ENCODE measurements around the gene AFAP1.

AFAP1 gene

DNA sequence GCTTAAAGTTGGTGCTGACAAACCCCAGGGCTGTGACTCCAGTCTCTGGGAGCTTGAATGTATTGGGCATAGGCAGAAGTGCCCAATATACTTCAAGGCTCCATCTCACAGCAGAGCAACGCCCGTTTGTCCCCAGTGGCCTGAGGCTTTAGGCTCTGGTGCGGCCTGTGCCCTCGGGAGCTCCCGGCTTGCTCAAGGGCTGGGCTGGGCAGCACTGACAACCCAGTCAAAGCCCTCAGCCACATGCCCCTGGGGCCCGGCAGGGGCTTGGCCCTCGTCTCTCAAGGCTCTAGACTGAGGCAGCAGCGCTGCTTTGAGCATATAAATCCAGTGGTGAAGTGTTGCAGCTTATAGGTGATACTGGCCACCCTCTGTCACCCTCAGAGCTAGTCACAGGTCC is 203.7 kb downstream of the AFAP1 start:
- Histone ChIP-seq H3K36me3 (ENCODE audit: insufficient read depth, low read length) (no peaks in the 10 kb centered on the region), H3K9me2 (replicated peaks; ENCODE audit: low read depth, low read length) (no peaks in the 10 kb centered on the region), H3K9me3 (ENCODE audit: insufficient read depth, low read depth, low read length) (peaks cover 5% of the 10 kb centered on the region; the same call in 1 of the 2 replicates), H4K20me1 (ENCODE audit: insufficient read depth, low read length, poor library complexity, severe bottlenecking) (no peaks in the 10 kb centered on the region), H3K4me2 (ENCODE audit: low read depth, low read length, poor library complexity, severe bottlenecking) (no peak overlapping the region), H3K79me2 (ENCODE audit: insufficient read depth, low read length) (no peaks in the 10 kb centered on the region), H3K9ac (ENCODE audit: low read depth, low read length, poor library complexity, severe bottlenecking) (no peak overlapping the region), H3F3A (ENCODE audit: low read depth) (no peaks in the 10 kb centered on the region), H3K4me3 (ENCODE audit: low read length, poor library complexity, severe bottlenecking) (no peak overlapping the region), H3K27me3 (ENCODE audit: insufficient read depth, low read length, poor library complexity, severe bottlenecking) (no peaks in the 10 kb centered on the region), H2AFZ (ENCODE audit: low read length) (no peak overlapping the region), H3K4me1 (ENCODE audit: insufficient read depth, low read length, poor library complexity, severe bottlenecking) (no peaks in the 10 kb centered on the region)
- no peak for TF ChIP-seq EZH2phosphoT487 (IDR thresholded peaks at IDR 0.05; ENCODE audit: borderline replicate concordance)
- TF ChIP-seq, protein P1, sequence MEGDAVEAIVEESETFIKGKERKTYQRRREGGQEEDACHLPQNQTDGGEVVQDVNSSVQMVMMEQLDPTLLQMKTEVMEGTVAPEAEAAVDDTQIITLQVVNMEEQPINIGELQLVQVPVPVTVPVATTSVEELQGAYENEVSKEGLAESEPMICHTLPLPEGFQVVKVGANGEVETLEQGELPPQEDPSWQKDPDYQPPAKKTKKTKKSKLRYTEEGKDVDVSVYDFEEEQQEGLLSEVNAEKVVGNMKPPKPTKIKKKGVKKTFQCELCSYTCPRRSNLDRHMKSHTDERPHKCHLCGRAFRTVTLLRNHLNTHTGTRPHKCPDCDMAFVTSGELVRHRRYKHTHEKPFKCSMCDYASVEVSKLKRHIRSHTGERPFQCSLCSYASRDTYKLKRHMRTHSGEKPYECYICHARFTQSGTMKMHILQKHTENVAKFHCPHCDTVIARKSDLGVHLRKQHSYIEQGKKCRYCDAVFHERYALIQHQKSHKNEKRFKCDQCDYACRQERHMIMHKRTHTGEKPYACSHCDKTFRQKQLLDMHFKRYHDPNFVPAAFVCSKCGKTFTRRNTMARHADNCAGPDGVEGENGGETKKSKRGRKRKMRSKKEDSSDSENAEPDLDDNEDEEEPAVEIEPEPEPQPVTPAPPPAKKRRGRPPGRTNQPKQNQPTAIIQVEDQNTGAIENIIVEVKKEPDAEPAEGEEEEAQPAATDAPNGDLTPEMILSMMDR (conservative IDR thresholded peaks at IDR 0.05; ENCODE audit: low read length): no peak

DNA sequence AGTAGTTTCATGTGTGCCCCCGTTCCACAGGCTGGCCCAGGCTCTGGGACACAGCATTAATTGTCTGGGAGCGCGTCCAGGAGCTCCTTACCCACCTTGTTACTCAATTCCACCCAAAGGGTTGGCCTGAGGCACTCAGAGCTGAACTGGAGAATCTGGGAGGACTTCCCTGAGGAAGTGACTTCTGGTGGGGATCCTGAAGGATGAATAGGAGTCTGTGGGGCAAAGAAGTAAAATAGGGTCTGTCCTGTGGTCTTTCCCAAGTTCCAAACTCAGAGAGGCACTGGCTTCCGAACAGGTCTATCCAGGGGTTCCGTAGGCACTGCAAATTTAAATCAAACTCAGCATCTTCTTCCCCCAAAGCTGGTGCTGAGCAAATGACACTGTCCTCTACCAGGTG is 204.3 kb downstream of the AFAP1 start:
- Histone ChIP-seq H3K27me3 (ENCODE audit: insufficient read depth, low read length, poor library complexity, severe bottlenecking) (no peaks in the 10 kb centered on the region), H4K20me1 (ENCODE audit: insufficient read depth, low read length, poor library complexity, severe bottlenecking) (no peaks in the 10 kb centered on the region), H3K9me3 (ENCODE audit: insufficient read depth, low read depth, low read length) (peaks cover 5% of the 10 kb centered on the region; the same call in 1 of the 2 replicates), H2AFZ (ENCODE audit: low read length) (no peak overlapping the region), H3K4me3 (ENCODE audit: low read length, poor library complexity, severe bottlenecking) (no peak overlapping the region), H3F3A (ENCODE audit: low read depth) (no peaks in the 10 kb centered on the region), H3K9me2 (replicated peaks; ENCODE audit: low read depth, low read length) (no peaks in the 10 kb centered on the region), H3K36me3 (ENCODE audit: insufficient read depth, low read length) (no peaks in the 10 kb centered on the region), H3K4me2 (ENCODE audit: low read depth, low read length, poor library complexity, severe bottlenecking) (no peak overlapping the region), H3K4me1 (ENCODE audit: insufficient read depth, low read length, poor library complexity, severe bottlenecking) (no peaks in the 10 kb centered on the region), H3K9ac (ENCODE audit: low read depth, low read length, poor library complexity, severe bottlenecking) (no peak overlapping the region), H3K79me2 (ENCODE audit: insufficient read depth, low read length) (no peaks in the 10 kb centered on the region)
- TF ChIP-seq EZH2phosphoT487 (IDR thresholded peaks at IDR 0.05; ENCODE audit: borderline replicate concordance): no peak
- TF ChIP-seq, protein P1 (conservative IDR thresholded peaks at IDR 0.05; ENCODE audit: low read length): no peak

DNA sequence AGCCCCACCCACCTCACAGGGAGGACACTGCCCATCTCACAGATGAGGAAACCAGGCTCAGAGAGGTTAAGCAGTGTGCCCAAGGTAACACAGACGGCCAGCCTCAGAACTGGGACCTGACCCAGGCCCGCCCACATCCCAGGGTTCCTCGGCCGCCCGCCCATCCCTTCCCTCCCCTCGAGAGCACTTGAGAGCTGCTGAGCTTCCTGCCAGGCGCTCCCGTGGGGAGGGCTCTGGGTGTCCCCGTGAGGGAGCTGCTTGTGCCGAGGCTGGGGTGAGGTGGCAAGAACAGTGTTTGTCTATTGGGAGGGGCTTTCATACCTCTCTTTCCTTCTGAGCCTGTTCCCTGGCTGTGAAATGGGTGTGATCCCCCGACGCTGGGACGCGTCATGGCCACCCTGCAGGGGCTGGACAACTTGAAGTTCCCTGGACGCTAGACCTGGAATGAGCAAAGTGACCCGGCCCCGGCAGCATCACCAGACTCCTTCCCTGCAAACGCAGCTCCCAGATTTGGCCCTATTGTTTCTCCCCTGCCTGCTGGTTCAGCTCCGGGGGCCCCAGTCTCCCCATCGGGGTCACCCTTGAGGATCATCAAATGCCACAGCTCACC is 204.9 kb downstream of the AFAP1 start:
- no peaks in the 10 kb centered on the region for H3K36me3 ChIP-seq (ENCODE audit: insufficient read depth, low read length)
- no peaks in the 10 kb centered on the region for H3F3A ChIP-seq (ENCODE audit: low read depth)
- no peak for TF ChIP-seq EZH2phosphoT487 (IDR thresholded peaks at IDR 0.05; ENCODE audit: borderline replicate concordance)
- TF ChIP-seq, protein P1 (conservative IDR thresholded peaks at IDR 0.05; ENCODE audit: low read length): no peak
- no peak overlapping the region for H2AFZ ChIP-seq (ENCODE audit: low read length)
- H3K9me2 ChIP-seq (replicated peaks; ENCODE audit: low read depth, low read length): no peaks in the 10 kb centered on the region
- H3K27me3 ChIP-seq (ENCODE audit: insufficient read depth, low read length, poor library complexity, severe bottlenecking): no peaks in the 10 kb centered on the region
- H3K4me3 ChIP-seq (ENCODE audit: low read length, poor library complexity, severe bottlenecking): no peak overlapping the region
- H3K79me2 ChIP-seq (ENCODE audit: insufficient read depth, low read length): no peaks in the 10 kb centered on the region
- peaks cover 8% of the 10 kb centered on the region; the same call in 1 of the 2 replicates for H3K9me3 ChIP-seq (ENCODE audit: insufficient read depth, low read depth, low read length)
- no peak overlapping the region for H3K4me2 ChIP-seq (ENCODE audit: low read depth, low read length, poor library complexity, severe bottlenecking)
- no peaks in the 10 kb centered on the region for H3K4me1 ChIP-seq (ENCODE audit: insufficient read depth, low read length, poor library complexity, severe bottlenecking)
- no peak overlapping the region for H3K9ac ChIP-seq (ENCODE audit: low read depth, low read length, poor library complexity, severe bottlenecking)
- H4K20me1 ChIP-seq (ENCODE audit: insufficient read depth, low read length, poor library complexity, severe bottlenecking): no peaks in the 10 kb centered on the region

All from Loucy (cell line).